Prostate gland (tissue), 2 donors: ENCODE measurements around the gene USP38. TPM values are rescaled to one million over a fixed set of nuclear protein-coding genes. Genes with fewer than 3 reads are reported as not detected.

Experiments used
- DNase-seq: peaks from one replicate; pipeline ENCODE4 v3.0.0-alpha.2; 2019; ENCODE audit warnings: low spot score
- H3K27ac ChIP-seq, 2 donors: fragments of 200-600 bp; sonication (generic); 2 replicates each; pipeline ENCODE4 v1.5.1; 2017 to 2019
- H3K27me3 ChIP-seq: fragments of 200-600 bp; sonication (generic); replicated peaks from 2 replicates; pipeline ENCODE4 v1.5.1; 2019; ENCODE audit not compliant: insufficient read depth
- H3K36me3 ChIP-seq, 2 donors: fragments of 200-600 bp; sonication (generic); 1 replicate in 1 of 2; 2 replicates in 1 of 2; pipeline versions ENCODE4 v1.5.1 to v1.8.1; 2017 to 2019
- H3K4me1 ChIP-seq: fragments of 200-600 bp; sonication (generic); replicated peaks from 2 replicates; pipeline ENCODE4 v1.5.1; 2019
- H3K4me3 ChIP-seq, 2 donors: fragments of 200-600 bp; sonication (generic); 2 replicates each; pipeline ENCODE4 v1.5.1; 2017 to 2019
- H3K9me3 ChIP-seq: fragments of 200-600 bp; sonication (generic); 2 replicates; pipeline ENCODE4 v1.5.1; 2017
- POLR2A ChIP-seq: fragments of 450-650 bp; IDR thresholded peaks from one replicate; pipeline ENCODE4 v1.6.1; 2016; ENCODE audit warnings: antibody characterized with exemption, mild to moderate bottlenecking
- POLR2AphosphoS5 ChIP-seq: sonication (generic); formaldehyde crosslinking; IDR thresholded peaks from one replicate; pipeline ENCODE4 v1.6.1; 2017; ENCODE audit warnings: antibody characterized with exemption
- WGBS: methylation state at CpG from one replicate; pipeline ENCODE4 v1.1.5; 2018; 5-methylcytosine and 5-hydroxymethylcytosine counted together
- intact Hi-C: fragments of 100-400 bp; cut with DNase I; formaldehyde crosslinking; loops from one replicate; pipeline ENCODE4 v1.14.2; 2022
- total RNA-seq, 2 donors: library from RNA; depleted of rRNA; stranded (reverse); fragments of >200 nt; gene quantifications; one replicate each; pipeline ENCODE4 v1.1.0, GENCODE V29; 2016
- TF ChIP-seq, protein P1 (sequence below), 4 experiments: fragments of 200-600 bp in 2 of 4; fragments of 450-650 bp in 2 of 4; sonication (generic) in 2 of 4; IDR thresholded peaks; 1 replicate in 3 of 4; 2 replicates in 1 of 4; pipeline ENCODE4 v1.5.1; 2016 to 2019; ENCODE audit warnings: antibody characterized with exemption in 4 of 4, mild to moderate bottlenecking in 2 of 4, moderate library complexity in 2 of 4

The USP38 gene
- total RNA-seq, 2 donors from 2014 or later, result 19.1 to 21.2 TPM

DNA sequence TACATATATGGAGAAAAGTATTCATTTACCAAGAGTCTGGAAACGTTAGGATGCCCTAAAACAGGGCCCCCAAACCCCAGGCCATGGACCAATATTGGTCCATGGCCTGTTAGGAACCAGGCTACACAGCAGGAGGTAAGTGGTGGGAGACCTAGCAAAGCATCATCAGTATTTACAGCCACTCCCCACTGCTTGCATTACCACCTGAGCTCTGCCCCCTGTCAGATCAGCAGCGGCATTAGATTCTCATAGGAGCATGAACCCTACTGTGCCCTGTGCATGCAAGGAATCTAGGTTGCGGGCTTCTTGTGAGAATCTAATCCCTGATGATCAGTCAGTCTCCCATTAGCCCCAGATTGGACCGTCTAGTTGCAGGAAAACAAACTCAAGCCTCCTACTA is 62.3 kb downstream of the USP38 start:
- TF ChIP-seq POLR2A (no peak), POLR2AphosphoS5 (no peak)
- H3K27me3 ChIP-seq, result no peaks in the 10 kb centered on the region
- intact Hi-C loops, result no loop called here

DNA sequence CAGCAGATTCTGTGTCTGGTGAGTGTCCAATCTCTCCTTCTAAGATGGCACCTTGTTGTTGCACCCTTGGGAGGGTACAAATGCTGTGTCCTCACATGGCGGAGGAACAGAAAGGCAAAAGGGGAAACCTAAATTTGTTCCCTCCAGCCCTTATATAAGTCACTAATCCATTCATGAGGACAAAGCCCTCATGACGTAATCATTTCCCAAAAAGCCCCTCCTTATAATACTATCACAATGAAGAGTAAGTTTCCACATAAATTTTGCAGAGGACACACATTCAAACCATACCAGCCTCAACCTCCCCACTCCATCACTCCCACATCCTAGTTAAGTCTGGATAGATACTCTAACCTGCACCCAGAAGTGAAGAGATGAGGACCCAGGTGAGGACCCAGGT is 63.1 kb downstream of the USP38 start:
- no peak for DNase-seq
- no peaks in the 10 kb centered on the region for H3K9me3 ChIP-seq
- intact Hi-C loops, result no loop called here
- no peak overlapping the region for H3K27ac ChIP-seq
- no peak overlapping the region for H3K4me3 ChIP-seq
- H3K4me1 ChIP-seq, result no peaks in the 10 kb centered on the region
- 98% methylated on average over 2 of the region's 2 CpGs for WGBS
- H3K27me3 ChIP-seq, result no peaks in the 10 kb centered on the region
- no peaks in the 10 kb centered on the region for H3K36me3 ChIP-seq
- no peak for TF ChIP-seq POLR2AphosphoS5

More for the DNA sequence above, 62.3 kb downstream of the USP38 start:
- Histone ChIP-seq H3K4me3 (no peak overlapping the region), H3K4me1 (no peaks in the 10 kb centered on the region), H3K9me3 (no peaks in the 10 kb centered on the region), H3K27ac (no peak overlapping the region), H3K36me3 (no peaks in the 10 kb centered on the region)
- 82% methylated on average over 4 of the region's 4 CpGs for WGBS
- no peak for DNase-seq

DNA sequence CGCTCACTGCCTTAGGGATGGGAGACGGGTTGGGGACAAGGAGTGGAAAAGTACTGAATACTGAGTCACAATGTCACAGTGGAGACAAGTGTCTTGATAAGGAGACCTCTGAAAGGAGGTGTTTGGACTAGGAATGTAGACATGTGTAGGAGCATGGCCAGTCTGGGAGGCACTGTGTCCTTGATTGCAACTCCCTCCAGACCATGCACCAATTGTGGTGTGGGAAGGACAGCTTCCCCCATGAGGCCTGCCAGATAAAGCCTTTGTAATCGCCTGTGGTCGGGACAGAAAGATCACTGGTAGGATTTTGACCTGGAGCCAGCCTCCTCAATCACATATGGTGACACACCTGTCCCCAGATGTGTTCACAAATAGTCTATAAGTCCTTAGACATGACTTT is 64.1 kb downstream of the USP38 start:
- Histone ChIP-seq H3K36me3 (no peaks in the 10 kb centered on the region), H3K4me1 (no peaks in the 10 kb centered on the region), H3K27me3 (no peaks in the 10 kb centered on the region), H3K9me3 (no peaks in the 10 kb centered on the region), H3K4me3 (no peak overlapping the region), H3K27ac (no peak overlapping the region)
- no peak for DNase-seq
- 93% methylated on average over 4 of the region's 4 CpGs for WGBS
- no peak for TF ChIP-seq POLR2A
- TF ChIP-seq, protein P1, sequence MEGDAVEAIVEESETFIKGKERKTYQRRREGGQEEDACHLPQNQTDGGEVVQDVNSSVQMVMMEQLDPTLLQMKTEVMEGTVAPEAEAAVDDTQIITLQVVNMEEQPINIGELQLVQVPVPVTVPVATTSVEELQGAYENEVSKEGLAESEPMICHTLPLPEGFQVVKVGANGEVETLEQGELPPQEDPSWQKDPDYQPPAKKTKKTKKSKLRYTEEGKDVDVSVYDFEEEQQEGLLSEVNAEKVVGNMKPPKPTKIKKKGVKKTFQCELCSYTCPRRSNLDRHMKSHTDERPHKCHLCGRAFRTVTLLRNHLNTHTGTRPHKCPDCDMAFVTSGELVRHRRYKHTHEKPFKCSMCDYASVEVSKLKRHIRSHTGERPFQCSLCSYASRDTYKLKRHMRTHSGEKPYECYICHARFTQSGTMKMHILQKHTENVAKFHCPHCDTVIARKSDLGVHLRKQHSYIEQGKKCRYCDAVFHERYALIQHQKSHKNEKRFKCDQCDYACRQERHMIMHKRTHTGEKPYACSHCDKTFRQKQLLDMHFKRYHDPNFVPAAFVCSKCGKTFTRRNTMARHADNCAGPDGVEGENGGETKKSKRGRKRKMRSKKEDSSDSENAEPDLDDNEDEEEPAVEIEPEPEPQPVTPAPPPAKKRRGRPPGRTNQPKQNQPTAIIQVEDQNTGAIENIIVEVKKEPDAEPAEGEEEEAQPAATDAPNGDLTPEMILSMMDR (IDR thresholded peaks at IDR 0.05), result no peak
- no peak for TF ChIP-seq POLR2AphosphoS5
- intact Hi-C loops, result no loop called here

DNA sequence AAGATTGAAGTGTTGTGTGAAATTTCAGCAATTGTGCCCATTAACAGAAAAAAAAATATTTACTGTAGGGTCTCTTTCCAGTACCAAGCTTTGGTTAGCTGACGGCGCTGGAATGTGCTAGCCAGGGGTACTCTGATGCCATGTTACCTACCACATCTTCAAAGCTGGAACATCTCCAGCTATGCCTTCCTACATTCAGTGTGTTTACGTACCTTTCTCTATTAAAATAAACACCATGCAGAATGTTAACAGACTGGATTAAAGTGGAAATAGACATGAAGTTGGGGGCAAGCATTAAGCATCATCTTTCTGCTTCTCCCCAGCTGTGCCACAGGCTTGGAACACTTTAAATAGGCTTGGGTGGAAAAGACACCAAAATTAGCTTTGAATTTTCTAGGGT is 65.9 kb downstream of the USP38 start:
- H3K4me3 ChIP-seq, result no peak overlapping the region
- no peak for DNase-seq
- H3K36me3 ChIP-seq, result no peaks in the 10 kb centered on the region
- TF ChIP-seq POLR2AphosphoS5 (no peak), POLR2A (no peak)
- TF ChIP-seq, protein P1 (IDR thresholded peaks at IDR 0.05), result no peak
- 59% methylated on average over 3 of the region's 3 CpGs for WGBS
- no peaks in the 10 kb centered on the region for H3K27me3 ChIP-seq
- no peak overlapping the region for H3K27ac ChIP-seq
- intact Hi-C loops, result no loop called here
- no peaks in the 10 kb centered on the region for H3K9me3 ChIP-seq
- H3K4me1 ChIP-seq, result no peaks in the 10 kb centered on the region

DNA sequence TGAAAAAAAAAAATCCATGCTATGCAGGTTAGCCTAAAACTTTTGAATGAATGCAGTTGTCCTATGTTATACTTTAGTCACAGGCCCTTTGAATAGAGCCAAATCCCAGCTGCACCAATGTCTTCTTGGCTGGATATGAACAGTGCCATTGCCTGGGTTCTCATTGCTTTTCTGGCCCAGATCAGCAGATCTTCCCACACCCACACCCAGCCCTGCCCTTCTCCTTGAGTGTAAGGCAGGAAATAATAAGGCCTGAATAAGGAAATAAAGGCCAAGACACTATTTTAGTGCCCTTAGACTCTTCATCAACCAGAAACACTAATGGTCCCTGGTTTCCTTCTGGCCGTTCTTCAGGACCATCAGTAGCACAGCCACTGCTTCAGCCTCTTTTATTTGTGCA is 66.6 kb downstream of the USP38 start:
- DNase-seq, result no peak
- H3K4me3 ChIP-seq, result no peak overlapping the region
- H3K9me3 ChIP-seq, result no peaks in the 10 kb centered on the region
- intact Hi-C loops, result no loop called here
- 94% methylated on average over 1 of the region's 1 CpG for WGBS
- no peak for TF ChIP-seq POLR2A
- TF ChIP-seq, protein P1 (IDR thresholded peaks at IDR 0.05), result no peak
- TF ChIP-seq POLR2AphosphoS5, result no peak
- H3K36me3 ChIP-seq, result no peaks in the 10 kb centered on the region
- no peak overlapping the region for H3K27ac ChIP-seq
- H3K4me1 ChIP-seq, result no peaks in the 10 kb centered on the region
- H3K27me3 ChIP-seq, result no peaks in the 10 kb centered on the region

DNA sequence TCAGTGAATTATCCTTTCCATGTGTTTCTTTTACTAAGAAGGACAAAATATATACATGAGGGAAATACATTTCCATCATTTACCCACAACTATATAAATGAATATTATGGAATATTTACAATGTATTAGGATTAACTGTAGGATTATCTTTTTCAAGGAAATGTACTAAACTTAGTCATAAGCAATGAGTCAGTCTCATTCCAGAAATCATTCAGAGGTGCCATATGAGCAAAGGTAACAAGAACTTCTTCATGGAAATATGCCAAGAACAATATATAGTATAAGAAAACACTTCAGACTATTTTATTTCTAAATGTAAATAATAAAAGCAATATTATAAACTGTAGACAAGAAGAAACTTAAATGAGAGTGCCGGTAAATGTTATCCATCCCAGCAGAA is 67.1 kb downstream of the USP38 start:
- Histone ChIP-seq H3K9me3 (no peaks in the 10 kb centered on the region), H3K27ac (no peak overlapping the region), H3K27me3 (no peaks in the 10 kb centered on the region), H3K4me1 (no peaks in the 10 kb centered on the region), H3K36me3 (no peaks in the 10 kb centered on the region), H3K4me3 (no peak overlapping the region)
- WGBS, result 0% methylated on average over 1 of the region's 1 CpG
- TF ChIP-seq POLR2AphosphoS5, result no peak
- DNase-seq, result no peak
- intact Hi-C loops, result no loop called here
